Measurements from ENCODE around the gene FHOD1.

The FHOD1 gene

DNA sequence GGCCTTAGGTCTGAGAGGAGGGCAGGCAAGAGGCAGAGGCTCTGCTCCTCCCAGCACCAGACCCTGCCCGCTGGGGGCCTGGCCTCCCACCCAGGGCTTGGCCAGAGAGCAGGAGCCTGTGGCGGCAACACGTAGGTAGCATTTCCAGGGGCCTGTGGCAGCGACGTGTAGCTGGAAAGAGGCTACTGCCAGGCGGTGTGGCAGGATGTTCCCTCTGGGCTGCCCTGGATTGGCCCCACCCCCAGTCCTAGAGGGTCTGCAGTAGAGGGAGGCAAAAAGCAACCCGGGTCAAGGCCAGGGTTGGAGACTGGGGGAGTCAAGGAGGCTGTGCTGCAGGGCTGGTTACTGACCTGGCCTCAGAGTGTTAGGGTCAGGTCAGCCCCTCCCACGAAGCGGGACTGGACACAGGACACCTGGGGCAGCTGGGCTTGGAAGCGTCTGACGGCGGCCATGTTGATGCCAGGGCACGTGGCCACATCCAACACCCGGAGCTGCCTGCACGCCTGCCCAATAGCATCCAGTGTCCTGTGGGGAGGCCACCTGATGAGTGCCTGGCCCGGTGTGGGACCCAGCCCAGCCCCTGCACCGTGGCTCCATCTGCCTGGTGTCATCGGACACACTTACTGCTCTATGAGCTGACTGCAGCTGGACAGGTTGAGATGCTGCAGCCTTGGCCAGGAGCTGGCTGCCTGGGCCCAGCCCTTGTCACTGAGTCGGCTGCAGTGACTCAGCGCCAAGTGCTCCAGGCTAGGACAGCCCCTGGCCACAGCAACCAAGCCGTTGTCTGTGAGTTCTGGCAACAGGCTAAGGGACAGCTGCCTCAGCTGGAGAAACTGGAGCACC lies 39.8 kb downstream of the FHOD1 start:
- TF ChIP-seq GATA2 (IDR thresholded peaks at IDR 0.05; ENCODE audit: low read depth, low read length), result no peak
- no peak for TF ChIP-seq GATA3 (IDR thresholded peaks at IDR 0.05; ENCODE audit: low read depth, low read length)

DNA sequence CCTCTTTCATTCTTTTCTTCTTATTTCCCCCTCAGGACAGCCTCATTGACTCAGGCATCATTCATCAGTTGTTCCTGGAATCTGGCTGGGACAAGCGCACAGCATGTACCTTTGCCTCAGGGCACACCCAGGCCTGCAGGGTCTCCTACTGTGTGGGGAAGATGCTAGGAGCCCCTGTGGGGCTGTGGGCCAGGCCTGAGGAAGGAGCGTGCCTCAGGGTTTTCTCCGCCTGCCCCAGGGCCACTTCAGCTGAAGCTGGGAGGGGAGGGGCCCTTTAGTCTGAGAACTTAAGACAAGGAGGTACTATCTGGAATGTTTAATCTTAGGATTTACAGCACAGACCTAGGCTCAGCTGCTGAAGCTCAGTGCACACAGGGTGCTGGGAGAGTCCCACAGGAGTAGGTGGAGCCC lies 40.4 kb downstream of the FHOD1 start:
- TF ChIP-seq GATA2 (IDR thresholded peaks at IDR 0.05; ENCODE audit: low read depth, low read length), result no peak
- TF ChIP-seq GATA3 (IDR thresholded peaks at IDR 0.05; ENCODE audit: low read depth, low read length), result no peak

DNA sequence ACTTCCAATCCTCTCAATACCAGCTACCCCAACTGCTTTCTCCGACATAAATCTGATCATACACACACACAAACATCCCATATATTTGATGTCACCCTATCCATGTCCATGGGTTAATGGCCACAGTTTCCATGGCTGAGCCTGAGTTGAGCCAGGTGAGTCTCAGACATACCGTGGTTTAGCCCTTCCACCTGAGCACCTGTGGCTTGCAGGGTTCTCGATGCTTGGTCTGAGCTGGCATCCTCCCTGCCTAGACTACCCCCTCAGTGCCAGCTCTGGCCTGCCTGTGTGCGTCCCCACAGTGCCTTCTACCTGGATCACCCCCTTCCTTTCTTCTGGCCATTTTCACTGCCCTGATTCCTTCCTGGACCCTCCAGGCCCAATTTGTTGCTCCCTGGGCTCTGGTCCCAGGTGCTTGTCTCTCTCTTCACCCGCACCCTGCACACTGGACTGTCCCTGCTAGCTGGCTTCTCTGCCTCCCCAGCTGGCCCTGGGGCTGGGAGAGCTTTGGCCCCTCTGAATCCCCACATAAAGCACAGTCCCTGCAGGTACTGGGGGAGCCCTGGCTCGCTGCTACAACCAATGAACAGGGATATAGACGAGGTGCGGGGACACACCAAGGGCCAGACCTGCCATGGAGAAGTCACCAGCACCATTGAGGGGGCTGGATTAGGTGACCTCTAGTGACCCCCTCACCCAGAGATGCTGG lies 41.0 kb downstream of the FHOD1 start:
- TF ChIP-seq GATA2 (IDR thresholded peaks at IDR 0.05; ENCODE audit: low read depth, low read length) (no peak), GATA3 (IDR thresholded peaks at IDR 0.05; ENCODE audit: low read depth, low read length) (no peak)

DNA sequence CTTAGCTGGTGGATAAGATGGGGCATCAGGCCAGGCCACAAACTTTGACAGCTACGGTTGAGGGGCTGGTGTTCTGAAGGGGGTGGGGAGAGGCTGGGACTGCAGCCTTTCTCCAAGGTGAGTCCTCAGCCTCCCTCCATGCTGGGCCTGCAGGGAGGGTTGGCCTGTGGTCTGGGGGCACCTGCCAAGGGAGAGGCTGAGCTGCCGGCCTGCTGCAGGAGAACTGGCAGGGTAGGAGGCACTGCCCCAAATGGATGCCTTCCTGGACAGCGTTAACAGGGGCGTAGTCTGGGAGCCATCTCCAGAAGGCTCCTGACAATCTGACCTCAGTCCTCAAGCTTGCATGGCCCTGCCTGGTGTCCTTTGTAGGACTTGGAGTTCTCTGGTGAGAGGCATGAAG lies 43.2 kb downstream of the FHOD1 start:
- no peak for TF ChIP-seq GATA3 (IDR thresholded peaks at IDR 0.05; ENCODE audit: low read depth, low read length)
- TF ChIP-seq GATA2 (IDR thresholded peaks at IDR 0.05; ENCODE audit: low read depth, low read length), result no peak

DNA sequence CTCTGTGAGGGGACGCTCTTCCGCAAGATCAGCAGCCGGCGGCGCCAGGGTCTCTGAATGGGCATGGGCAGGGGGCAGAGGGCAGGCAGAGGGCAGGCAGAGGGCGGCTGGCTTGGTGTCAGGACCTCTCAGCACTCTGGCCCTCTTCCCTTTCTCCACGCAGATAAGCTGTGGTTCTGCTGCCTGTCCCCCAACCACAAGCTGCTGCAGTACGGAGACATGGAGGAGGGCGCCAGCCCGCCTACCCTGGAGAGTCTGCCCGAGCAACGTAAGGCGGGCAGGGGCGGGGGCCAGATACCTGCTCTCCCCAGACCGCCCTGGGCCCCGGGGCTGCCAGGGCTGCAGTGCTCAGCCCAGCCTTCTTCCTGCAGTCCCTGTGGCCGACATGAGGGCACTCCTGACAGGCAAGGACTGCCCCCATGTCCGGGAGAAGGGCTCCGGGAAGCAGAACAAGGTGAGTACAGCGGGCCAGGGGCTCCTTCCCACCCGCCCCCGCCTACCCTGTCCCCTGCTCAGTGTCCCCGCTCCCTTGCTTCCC lies 44.3 kb downstream of the FHOD1 start:
- TF ChIP-seq GATA2 (IDR thresholded peaks at IDR 0.05; ENCODE audit: low read depth, low read length), result no peak
- no peak for TF ChIP-seq GATA3 (IDR thresholded peaks at IDR 0.05; ENCODE audit: low read depth, low read length)

DNA sequence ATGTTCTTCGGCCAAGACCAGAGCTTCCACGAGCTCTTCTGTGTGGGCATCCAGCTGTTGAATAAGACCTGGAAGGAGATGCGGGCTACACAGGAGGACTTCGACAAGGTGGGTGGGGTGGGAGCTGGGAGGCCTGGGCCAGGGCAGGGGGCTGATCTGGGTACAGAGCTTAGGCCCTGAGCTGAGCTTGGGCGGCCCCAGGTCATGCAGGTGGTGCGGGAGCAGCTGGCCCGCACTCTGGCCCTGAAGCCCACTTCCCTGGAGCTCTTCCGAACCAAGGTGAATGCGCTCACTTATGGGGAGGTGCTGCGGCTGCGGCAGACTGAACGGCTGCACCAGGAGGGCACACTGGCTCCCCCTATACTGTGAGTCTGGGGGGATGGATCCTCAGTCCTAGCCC lies 44.9 kb downstream of the FHOD1 start:
- TF ChIP-seq GATA2 (IDR thresholded peaks at IDR 0.05; ENCODE audit: low read depth, low read length) (no peak), GATA3 (IDR thresholded peaks at IDR 0.05; ENCODE audit: low read depth, low read length) (no peak)

DNA sequence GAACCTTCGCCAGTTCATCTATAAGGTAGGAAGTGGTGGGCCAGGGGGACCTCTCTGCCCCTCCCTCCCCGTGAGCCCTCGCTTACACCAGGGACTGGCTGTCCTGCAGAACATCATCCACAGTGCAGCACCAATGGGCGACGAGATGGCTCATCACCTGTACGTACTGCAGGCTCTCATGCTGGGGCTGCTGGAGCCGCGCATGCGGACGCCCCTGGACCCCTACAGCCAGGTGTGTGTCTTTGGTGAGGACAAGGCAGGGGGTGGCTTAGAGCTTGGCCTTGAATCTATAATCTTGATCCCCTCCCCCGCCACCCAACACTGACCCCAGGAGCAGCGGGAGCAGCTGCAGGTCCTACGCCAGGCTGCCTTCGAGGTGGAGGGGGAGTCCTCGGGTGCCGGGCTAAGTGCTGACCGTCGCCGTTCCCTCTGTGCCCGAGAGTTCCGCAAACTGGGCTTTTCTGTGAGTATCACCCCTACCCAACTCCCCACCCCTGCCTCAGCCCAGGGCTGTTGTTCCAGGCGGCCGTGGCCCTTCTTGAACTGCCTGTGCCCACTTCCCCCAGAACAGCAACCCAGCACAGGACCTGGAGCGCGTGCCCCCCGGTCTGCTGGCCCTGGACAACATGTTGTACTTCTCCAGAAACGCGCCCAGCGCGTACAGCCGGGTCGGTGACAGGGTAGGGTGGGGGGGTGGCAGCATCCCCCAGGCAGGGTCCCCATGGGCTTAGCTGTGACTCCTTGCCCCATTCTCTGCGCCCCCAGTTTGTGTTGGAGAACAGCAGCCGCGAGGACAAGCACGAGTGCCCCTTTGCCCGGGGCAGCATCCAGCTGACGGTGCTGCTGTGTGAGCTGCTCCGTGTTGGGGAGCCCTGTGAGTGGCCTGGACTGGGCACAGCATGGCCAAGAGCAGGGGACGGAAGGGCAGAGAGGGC lies 45.6 kb downstream of the FHOD1 start:
- TF ChIP-seq GATA3 (IDR thresholded peaks at IDR 0.05; ENCODE audit: low read depth, low read length) (no peak), GATA2 (IDR thresholded peaks at IDR 0.05; ENCODE audit: low read depth, low read length) (no peak)

DNA sequence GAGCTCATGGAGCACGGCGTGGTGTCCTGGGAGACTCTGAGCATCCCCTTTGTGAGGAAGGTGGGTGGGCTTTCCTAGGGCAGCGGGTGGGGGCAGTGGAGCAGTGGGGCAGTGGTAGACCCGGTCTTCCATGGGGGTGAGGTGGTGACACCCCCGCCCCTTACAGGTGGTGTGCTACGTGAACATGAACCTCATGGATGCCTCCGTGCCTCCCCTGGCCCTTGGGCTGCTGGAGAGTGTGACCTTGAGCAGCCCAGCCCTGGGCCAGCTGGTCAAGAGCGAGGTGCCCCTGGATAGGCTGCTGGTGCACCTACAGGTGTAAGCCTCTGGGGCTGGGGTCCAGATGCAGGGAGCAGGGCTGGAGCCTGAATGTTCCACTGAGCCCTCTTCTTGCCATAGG lies 46.8 kb downstream of the FHOD1 start:
- TF ChIP-seq GATA3 (IDR thresholded peaks at IDR 0.05; ENCODE audit: low read depth, low read length) (no peak), GATA2 (IDR thresholded peaks at IDR 0.05; ENCODE audit: low read depth, low read length) (no peak)

DNA sequence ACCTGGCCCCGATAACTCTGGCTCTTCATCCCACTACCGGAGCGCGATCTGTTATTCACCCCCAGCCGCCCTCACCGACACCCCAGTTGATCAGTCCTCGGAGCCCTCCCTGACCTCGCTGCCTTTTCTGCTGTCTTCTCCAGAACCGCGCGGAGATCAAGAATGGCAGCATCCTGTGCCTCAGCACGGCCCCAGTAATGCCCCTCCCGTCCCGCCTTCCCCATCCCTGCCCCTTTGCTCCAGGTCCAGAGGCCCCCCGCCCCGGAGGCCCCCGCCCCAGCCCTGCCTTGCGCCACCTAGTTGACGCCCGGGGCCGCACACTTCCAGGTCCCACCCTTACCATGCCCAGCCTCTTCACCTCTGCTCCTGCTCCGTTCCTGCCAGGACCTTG lies 47.5 kb downstream of the FHOD1 start:
- no peak for TF ChIP-seq GATA3 (IDR thresholded peaks at IDR 0.05; ENCODE audit: low read depth, low read length)
- TF ChIP-seq GATA2 (IDR thresholded peaks at IDR 0.05; ENCODE audit: low read depth, low read length), result no peak

DNA sequence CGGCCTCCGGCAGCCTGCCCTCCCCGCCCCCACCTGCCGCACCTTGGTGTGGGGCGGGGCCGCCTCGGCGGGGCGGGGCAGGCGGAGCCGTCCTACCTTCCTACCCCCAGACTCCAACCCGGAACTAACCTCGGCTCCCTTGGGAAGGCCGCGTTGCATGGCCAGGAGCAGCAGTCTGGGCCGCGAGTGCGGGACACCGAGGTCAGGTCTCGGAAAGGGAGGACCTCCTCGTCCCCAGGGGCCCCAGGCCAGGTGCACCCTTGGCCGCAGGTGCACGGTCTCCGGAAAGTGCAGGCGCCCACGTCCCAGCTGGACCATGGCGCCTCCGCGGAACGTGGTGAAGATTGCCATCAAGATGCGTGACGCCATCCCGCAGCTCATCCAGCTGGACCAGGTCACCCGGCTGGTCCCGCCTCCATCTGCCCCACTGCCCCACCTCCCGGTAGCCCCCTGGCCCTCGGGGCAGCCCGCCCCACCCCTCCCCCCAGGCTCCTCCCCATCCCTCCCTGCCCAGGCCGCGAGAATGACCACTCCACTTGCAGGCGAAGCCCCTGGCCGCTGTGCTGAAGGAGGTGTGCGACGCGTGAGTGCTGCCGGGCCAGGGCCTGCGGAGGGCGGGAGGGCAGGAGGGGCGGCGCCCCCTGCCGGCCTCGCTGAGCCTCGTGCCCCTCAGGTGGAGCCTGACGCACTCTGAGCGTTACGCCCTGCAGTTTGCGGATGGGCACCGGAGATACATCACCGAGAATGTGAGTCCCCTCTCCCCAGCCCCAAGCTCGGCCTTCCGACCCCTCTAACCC lies 48.1 kb downstream of the FHOD1 start, which contains the start of gene ELMO3:
Gene ELMO3 (plus strand): TSS at position 121 of the 797 bp plus-strand sequence. CDS start 196 bp downstream, at position 317.
- TF ChIP-seq GATA2 (IDR thresholded peaks at IDR 0.05; ENCODE audit: low read depth, low read length) (no peak), GATA3 (IDR thresholded peaks at IDR 0.05; ENCODE audit: low read depth, low read length) (no peak)

DNA sequence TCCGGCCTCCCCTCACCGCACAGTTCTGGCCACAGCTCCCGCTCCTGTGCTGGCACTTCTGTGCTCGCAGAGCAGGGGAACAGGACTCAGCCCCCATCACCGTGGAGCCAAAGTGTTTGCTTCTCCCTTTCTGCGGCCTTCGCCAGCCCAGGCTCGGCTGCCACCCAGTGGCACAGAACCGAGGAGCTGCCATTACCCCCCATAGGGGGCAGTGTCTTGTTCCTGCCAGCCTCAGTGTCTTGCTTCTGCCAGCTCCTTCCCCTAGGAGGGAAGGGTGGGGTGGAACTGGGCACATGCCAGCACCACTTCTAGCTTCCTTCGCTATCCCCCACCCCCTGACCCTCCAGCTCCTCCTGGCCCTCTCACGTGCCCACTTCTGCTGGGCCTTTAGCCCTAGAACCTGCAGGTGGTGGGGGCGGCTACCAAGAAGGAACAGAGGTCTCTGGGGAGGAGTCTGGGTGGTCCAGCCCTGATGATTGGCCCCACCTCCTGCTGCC lies 49.0 kb downstream of the FHOD1 start:
- TF ChIP-seq GATA3 (IDR thresholded peaks at IDR 0.05; ENCODE audit: low read depth, low read length) (no peak), GATA2 (IDR thresholded peaks at IDR 0.05; ENCODE audit: low read depth, low read length) (no peak)

DNA sequence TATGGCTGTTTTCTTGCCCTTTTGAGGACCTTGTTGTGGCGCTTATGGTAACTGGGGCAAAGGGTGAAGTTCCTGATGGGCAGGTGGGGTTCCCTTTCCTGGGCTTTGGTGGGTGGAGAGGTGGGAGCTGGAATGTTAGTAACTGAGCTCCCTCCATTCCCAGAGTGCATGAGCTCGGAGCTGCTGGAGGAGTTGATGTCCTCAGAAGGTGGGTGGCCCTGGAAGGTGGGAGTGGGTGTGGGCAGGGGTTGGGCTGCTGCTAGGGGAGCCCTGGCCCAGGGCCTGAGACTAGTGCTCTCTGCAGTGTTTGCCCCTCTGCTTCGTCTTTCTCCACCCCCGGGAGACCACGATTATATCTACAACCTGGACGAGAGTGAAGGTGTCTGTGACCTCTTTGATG lies 49.6 kb downstream of the FHOD1 start:
- TF ChIP-seq GATA3 (IDR thresholded peaks at IDR 0.05; ENCODE audit: low read depth, low read length), result no peak
- TF ChIP-seq GATA2 (IDR thresholded peaks at IDR 0.05; ENCODE audit: low read depth, low read length), result no peak

DNA sequence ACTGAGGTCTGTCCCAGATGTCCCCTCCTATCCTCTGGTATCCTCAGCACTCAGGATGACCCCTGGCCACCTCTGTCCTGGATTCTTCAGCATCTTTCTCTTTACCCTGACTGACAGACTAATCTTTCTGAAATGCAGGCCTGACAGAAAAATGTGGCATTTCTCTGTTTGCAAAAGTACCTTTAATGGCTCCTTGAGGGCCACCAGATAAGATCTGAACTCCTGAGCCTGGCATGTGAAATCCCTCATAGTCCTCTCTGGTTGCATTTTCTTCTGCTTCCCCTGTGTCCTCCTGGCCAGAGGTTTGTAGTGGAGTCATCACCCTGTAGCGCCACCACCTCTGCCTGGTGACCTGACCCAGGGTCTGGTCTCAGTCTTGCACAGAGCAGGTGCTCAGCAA lies 50.4 kb downstream of the FHOD1 start:
- no peak for TF ChIP-seq GATA2 (IDR thresholded peaks at IDR 0.05; ENCODE audit: low read depth, low read length)
- TF ChIP-seq GATA3 (IDR thresholded peaks at IDR 0.05; ENCODE audit: low read depth, low read length), result no peak

Measured in SH-SY5Y (cell line).